AG04449 (cell line): ENCODE data around the gene CECR2.
"Not testable (repeated sequence)": the region's sequence is repeated elsewhere in the genome, so short reads cannot be mapped to it uniquely, and the experiment has no call there.

ENCODE experiments used
- CTCF ChIA-PET: fragments of 350-600 bp; formaldehyde crosslinking; extraction: SDS; loops from one replicate; lab custom pipeline; 2021; ENCODE audit warnings: antibody characterized with exemption; lab: Yijun Ruan, JAX
- POLR2A ChIA-PET: fragments of 400-600, 350-600 bp; formaldehyde crosslinking; extraction: SDS; loops from one replicate; lab custom pipeline; 2020; ENCODE audit warnings: antibody characterized with exemption, inconsistent platforms; lab: Yijun Ruan, JAX
- DNase-seq: peaks from one replicate; pipeline ENCODE4 v3.0.0-alpha.2; 2010; ENCODE audit warnings: low read depth, low spot score
- H3K4me3 ChIP-seq: 2 replicates; pipeline ENCODE4 v1.5.1; 2011; ENCODE audit warnings: low read depth, mild to moderate bottlenecking, control low read depth, low read length
- TF ChIP-seq, protein P1 (sequence below): IDR thresholded peaks from one replicate; pipeline ENCODE4 v1.5.1; 2011; ENCODE audit warnings: mild to moderate bottlenecking, moderate library complexity, low read length, control low read depth, inconsistent platforms; ENCODE audit not compliant: insufficient read depth; ENCODE audit errors: missing control alignments

The CECR2 gene

GRCh38 chr22:17562906-17563870 is 193.9 kb downstream of the CECR2 start, which contains the start of gene SLC25A18:
Gene SLC25A18 (plus strand): TSS chr22:17563498. CDS start chr22:17579945, 16,447 bp downstream.
- TF ChIP-seq, protein P1, sequence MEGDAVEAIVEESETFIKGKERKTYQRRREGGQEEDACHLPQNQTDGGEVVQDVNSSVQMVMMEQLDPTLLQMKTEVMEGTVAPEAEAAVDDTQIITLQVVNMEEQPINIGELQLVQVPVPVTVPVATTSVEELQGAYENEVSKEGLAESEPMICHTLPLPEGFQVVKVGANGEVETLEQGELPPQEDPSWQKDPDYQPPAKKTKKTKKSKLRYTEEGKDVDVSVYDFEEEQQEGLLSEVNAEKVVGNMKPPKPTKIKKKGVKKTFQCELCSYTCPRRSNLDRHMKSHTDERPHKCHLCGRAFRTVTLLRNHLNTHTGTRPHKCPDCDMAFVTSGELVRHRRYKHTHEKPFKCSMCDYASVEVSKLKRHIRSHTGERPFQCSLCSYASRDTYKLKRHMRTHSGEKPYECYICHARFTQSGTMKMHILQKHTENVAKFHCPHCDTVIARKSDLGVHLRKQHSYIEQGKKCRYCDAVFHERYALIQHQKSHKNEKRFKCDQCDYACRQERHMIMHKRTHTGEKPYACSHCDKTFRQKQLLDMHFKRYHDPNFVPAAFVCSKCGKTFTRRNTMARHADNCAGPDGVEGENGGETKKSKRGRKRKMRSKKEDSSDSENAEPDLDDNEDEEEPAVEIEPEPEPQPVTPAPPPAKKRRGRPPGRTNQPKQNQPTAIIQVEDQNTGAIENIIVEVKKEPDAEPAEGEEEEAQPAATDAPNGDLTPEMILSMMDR = no peak
- CTCF ChIA-PET = interaction anchor here (0.9 to 1.1 kb wide), 3 partner anchors 8 to 267 kb away, joined by 3 read pairs; no protein-coding TSS in a partner anchor
- no peak within 1 kb of the TSS for H3K4me3 ChIP-seq
- DNase-seq = no peak
- POLR2A ChIA-PET = no interaction called here

DNA sequence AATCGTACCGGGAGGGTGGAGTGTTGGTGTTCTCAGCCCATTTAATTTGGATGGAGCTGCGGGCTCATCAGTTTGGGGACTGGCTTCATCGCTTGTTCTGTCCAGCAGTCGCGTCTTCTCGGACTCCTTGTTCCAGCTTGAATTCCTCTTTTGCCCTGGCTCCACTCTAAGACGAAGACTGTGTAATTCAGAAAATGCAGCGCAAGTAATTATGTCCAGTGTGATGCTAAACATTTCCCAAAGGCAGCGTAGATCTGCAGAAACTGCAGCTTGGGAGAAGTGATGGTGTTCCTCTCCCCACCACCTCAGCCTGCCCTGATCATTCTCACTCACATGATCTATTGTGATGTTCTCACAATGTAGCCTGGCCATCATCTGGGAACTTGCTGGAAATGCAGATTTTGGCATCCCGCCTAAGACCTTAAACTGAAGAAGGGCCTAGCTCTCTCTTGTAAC is 194.7 kb downstream of the CECR2 start:
- CTCF ChIA-PET = interaction anchor here (1.1 to 1.2 kb wide), 2 partner anchors 167 to 180 kb away, joined by 3 read pairs; no protein-coding TSS in a partner anchor
- no peak for DNase-seq
- POLR2A ChIA-PET = no interaction called here

GRCh38 chr22:17566016-17566687 is 196.9 kb downstream of the CECR2 start:
- CTCF ChIA-PET = interaction anchor here (1.5 to 2.2 kb wide), 2 partner anchors 8 to 510 kb away, joined by 4 to 10 read pairs; no protein-coding TSS in a partner anchor

More for the DNA sequence above, 194.7 kb downstream of the CECR2 start:
- H3K4me3 ChIP-seq = no peak overlapping the region
- TF ChIP-seq, protein P1 = no peak

DNA sequence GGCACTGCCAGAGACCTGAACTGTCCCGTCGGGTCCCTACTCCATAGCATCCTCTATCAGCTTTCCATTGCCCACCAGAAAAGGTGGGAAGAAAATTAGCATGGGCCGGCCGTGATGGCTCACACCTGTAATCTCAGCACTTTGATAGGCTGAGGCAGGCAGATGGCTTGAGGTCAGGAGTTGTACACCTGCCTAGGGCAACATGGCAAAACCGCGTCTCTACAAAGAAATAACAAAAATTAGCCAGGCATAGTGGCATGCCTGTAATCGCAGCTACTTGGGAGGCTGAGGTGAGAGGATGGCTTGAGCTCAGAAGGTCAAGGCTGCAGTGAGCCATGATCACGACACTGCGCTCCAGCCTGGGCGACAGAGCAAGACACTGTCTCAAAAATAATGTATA is 197.5 kb downstream of the CECR2 start:
- DNase-seq = no peak
- H3K4me3 ChIP-seq = no peak overlapping the region
- ChIA-PET CTCF (interaction anchor here (1.5 to 2.2 kb wide), 2 partner anchors 8 to 509 kb away, joined by 4 to 10 read pairs; no protein-coding TSS in a partner anchor), POLR2A (no interaction called here)
- TF ChIP-seq, protein P1 = no peak

More at GRCh38 chr22:17566016-17566687, 196.9 kb downstream of the CECR2 start:
- DNase-seq, H3K4me3 ChIP-seq: not testable (repeated sequence)
- POLR2A ChIA-PET = interaction anchor here (0.5 kb wide), 1 partner anchor 30 kb away, joined by 3 read pairs; no protein-coding TSS in a partner anchor

DNA sequence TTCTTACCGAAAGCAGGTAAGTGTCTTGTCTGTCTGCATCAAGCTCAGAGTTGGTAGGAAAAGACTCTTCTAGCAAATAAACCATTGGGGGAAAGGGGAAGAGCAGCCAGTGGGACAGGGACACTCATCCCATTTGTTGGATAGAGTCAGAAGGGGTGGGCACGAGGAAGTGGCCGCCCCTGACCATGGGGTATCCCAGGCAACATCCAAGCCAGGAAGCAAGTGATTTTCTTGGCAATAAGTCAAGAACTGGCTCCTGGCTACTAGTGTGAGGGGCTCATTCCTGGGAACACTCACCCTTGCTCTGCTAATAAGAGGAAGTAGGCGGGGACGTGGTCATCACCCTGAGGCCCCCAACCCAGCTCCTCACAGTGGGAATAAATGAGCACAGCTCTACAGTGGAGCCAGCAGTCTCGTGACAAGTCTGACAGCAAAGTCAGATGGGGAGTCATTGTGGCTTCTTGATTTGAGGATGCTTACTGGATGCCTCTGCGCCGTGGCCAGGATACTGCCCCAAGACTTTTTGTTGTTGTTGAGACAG is 200.8 kb downstream of the CECR2 start:
- no peak for DNase-seq
- TF ChIP-seq, protein P1 = no peak
- ChIA-PET CTCF (interaction anchor here (1.3 to 3.9 kb wide), 2 partner anchors 12 to 14 kb away, joined by 3 to 26 read pairs; no protein-coding TSS in a partner anchor), POLR2A (no interaction called here)
- no peak overlapping the region for H3K4me3 ChIP-seq
